HL-60/S4 treated with retinoic acid at 250 ng/mL for 4 days and 3 days (cell line): ENCODE measurements around the gene CCDC116.

Source experiments
- in situ Hi-C: fragments of 300-500 bp; cut with MboI; formaldehyde crosslinking; loops from 2 replicates; pipeline ENCODE4 v1.7.0; 2022; ENCODE audit warnings: low sequenced_read_pairs

CCDC116 gene

DNA sequence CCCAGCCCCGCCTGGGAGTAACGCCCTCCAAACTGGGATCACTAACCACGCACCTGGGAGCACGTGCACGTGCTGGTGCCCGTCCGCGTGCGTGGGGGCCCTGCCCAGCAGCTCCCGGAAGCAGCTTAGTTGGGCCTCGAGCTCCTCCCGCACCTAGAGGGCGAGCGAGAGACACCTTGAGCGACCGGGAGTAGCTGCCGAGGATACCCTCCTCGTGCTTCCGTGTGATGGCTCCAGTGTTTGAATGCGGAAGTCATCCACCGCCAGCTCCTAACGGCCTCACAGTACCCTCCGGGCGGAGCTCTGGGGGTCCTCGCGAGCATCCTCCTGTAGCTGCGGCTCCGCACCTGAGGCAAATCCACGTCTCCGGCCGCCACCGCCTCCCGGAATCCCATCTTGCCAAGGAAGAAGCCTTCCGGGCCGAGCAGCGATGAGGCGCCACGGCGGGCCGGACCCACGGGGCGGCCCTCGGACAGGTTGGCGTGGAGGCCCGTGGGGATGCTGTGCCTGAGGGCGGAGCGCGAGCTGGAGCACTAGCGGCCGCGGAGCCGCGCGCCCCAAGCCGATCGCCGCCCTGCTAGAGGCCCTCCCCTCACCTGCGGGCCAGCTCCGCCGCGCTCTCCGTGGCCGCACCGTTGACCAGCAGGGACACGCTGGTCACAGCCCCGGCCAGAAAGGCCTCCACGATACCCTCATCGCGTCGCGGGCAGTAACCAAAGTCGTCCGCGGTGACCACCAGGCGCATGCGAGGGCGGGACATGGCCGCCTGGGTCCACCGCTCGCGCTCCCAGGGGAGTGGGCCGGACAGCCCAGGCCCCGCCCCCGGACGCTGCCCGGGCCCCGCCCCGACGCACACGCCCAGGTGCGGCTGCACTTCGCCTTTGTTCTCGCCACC lies 3.1 kb upstream of the CCDC116 start, which contains the start of gene YDJC:
YDJC (minus strand) TSS at position 768 of the 895 bp plus-strand sequence; CDS start at position 760, 8 bp downstream.
- in situ Hi-C loops, result loop anchor here (25.0 kb wide), 1 partner anchor 642 kb away; the partner anchor contains the start of gene LZTR1

DNA sequence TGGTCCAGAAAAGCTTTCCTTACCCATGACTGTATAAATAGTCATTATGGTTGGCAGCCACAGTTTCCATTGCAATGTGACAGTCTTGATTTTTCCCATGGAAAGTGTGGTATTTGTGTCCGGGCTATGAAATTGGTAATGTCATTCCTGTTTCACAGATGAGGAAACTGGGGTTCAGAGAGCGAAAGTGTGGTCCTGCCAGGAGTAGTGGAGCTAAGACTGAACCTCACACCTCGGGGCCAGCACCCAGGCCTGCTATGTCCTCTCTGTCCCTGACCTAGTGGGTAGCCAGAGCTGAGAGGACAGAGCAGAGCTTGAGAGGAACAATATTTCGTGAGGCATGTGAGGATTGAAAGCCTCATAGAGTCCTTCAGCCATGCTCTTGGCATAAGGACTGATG lies 1.5 kb upstream of the CCDC116 start:
- in situ Hi-C loops, result loop anchor here (25.0 kb wide), 1 partner anchor 644 kb away; the partner anchor contains the start of gene LZTR1

GRCh38 chr22:21632931-21633330 lies 371 bp downstream of the CCDC116 start:
- in situ Hi-C loops, result loop anchor here (25.0 kb wide), 1 partner anchor 646 kb away; the partner anchor contains the start of gene LZTR1

- in situ Hi-C loops, result loop anchor here (25.0 kb wide), 1 partner anchor 646 kb away; the partner anchor contains the start of gene LZTR1
Observed at GRCh38 chr22:21633481-21633880, 921 bp downstream of the CCDC116 start.

DNA sequence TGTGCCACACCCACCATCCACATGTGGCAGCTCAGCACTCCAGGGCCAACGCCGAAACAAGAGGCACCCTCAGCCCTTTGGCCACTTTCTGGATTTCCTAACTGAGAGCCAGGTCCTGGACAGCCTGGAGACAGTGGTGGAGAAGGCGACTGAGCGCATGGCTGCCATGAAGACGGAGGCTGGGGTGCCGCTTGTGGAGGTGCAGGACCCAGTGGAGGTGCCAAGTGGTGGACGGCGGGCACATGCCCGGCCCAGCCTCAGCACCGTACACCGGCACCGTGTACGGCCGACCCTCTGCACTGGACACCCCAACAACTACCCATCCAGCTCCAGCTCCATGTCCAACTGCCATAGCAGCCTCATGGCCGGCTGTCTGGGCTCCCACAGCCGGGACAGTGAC lies 1.5 kb downstream of the CCDC116 start:
- in situ Hi-C loops, result loop anchor here (25.0 kb wide), 1 partner anchor 647 kb away; the partner anchor contains the start of gene LZTR1

- in situ Hi-C loops, result loop anchor here (25.0 kb wide), 1 partner anchor 648 kb away; the partner anchor contains the start of gene LZTR1
Observed at GRCh38 chr22:21634844-21635243, 2.3 kb downstream of the CCDC116 start.

- in situ Hi-C loops, result loop anchor here (25.0 kb wide), 1 partner anchor 649 kb away; the partner anchor contains the start of gene LZTR1
Observed at GRCh38 chr22:21635771-21636510, 3.4 kb downstream of the CCDC116 start.

- in situ Hi-C loops, result loop anchor here (25.0 kb wide), 1 partner anchor 649 kb away; the partner anchor contains the start of gene LZTR1
Observed at GRCh38 chr22:21636629-21637218, 4.2 kb downstream of the CCDC116 start.

DNA sequence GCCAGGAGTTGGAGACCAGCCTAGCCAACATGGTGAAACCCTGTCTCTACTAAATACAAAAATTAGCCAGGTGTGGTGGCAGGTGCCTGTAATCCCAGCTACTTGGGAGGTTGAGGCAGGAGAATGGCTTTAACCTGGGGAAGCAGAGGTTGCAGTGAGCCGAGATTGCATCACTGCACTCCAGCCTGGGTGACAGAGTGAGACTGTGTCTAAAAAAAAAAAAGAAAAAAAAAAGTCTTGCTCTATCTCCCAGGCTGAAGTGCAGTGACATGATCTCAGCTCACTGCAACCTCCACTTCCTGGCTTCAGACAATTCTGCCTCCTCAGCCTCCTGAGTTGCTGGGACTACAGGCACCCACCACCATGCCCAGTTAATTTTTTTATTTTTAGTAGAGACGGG lies 4.9 kb downstream of the CCDC116 start:
- in situ Hi-C loops, result loop anchor here (25.0 kb wide), 1 partner anchor 650 kb away; the partner anchor contains the start of gene LZTR1

DNA sequence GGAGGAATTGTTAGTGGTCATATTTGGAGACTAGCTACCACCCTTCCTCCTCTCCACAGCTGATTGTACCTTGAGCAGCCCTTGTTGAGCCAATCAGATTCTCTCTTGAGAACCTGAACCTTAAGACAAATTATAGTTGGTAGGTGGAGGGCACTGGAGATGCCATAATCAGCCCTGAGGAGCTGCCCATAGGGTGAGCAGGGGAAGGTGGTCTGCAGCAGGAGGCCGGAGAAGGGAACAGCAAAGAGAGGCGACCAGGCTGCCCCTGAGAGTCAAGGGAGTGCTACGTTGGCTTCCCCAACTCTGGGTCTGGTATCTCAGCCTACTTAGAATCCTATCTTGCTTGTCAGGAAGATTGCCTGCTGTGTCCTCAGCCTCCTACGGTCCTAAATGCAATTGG lies 6.8 kb downstream of the CCDC116 start:
- in situ Hi-C loops, result loop anchor here (25.0 kb wide), 1 partner anchor 652 kb away; the partner anchor contains the start of gene LZTR1

- in situ Hi-C loops, result loop anchor here (25.0 kb wide), 1 partner anchor 654 kb away; the partner anchor contains the start of gene LZTR1
Observed at GRCh38 chr22:21640810-21641209, 8.2 kb downstream of the CCDC116 start.

DNA sequence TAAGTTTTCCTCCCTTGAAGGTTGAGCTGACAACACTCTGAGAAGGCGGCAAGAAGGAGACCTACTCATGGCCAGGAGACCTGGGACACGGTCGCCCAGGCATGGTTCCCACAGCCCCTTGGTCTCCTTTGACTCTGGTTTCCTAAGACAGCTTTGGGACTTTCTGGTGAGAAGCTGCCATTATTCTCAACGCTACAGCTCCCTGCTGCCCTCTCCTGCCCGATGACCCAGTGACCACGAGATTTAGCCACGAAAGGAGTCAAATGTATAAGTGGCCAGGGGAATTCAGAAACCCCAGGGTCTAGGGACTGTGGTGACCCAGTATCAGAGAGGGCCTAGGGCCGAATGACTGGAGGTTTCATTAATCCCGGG lies 8.8 kb downstream of the CCDC116 start:
- in situ Hi-C loops, result loop anchor here (25.0 kb wide), 1 partner anchor 654 kb away; the partner anchor contains the start of gene LZTR1

GRCh38 chr22:21641789-21642583 lies 9.4 kb downstream of the CCDC116 start, which contains the start of gene SDF2L1:
Gene SDF2L1, plus strand, starts transcription at chr22:21642302. Its CDS starts 35 bp downstream, at chr22:21642337.
- in situ Hi-C loops, result loop anchor here (25.0 kb wide), 1 partner anchor 655 kb away; the partner anchor contains the start of gene LZTR1

DNA sequence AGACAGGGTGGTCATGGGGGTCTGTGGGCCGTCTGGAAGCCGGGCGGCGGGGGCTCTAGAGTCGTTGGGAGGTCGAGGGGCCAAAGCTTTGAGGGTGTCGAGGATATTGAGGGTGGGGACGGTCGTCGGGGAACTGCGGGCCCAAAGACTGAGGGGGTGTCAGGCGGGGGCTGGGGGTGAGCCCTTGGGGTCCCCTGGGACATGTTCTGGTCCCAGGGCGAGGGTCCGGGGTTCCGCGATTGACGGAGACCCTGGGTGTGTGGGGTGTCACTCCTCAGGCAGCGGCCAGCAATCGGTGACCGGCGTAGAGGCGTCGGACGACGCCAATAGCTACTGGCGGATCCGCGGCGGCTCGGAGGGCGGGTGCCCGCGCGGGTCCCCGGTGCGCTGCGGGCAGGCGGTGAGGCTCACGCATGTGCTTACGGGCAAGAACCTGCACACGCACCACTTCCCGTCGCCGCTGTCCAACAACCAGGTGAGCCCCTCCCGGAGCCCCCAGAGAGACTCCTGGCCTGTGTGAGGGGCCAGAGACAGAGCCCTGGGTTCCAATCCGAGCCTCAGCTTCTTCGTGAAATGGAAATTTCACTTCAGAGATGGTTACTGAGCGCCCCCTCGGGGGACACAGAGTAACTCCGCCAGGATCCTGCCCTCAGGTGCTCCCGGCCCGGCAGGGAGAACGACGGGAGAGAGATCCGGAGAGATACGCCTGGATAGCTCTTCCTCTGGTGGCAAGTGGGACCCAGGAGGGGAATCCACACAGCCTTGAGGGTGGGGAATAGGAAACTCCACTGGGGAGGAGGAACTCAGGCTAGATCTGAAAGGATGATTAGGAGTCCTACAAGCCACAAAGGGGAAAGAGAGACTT lies 10.3 kb downstream of the CCDC116 start:
- in situ Hi-C loops, result loop anchor here (25.0 kb wide), 1 partner anchor 656 kb away; the partner anchor contains the start of gene LZTR1

DNA sequence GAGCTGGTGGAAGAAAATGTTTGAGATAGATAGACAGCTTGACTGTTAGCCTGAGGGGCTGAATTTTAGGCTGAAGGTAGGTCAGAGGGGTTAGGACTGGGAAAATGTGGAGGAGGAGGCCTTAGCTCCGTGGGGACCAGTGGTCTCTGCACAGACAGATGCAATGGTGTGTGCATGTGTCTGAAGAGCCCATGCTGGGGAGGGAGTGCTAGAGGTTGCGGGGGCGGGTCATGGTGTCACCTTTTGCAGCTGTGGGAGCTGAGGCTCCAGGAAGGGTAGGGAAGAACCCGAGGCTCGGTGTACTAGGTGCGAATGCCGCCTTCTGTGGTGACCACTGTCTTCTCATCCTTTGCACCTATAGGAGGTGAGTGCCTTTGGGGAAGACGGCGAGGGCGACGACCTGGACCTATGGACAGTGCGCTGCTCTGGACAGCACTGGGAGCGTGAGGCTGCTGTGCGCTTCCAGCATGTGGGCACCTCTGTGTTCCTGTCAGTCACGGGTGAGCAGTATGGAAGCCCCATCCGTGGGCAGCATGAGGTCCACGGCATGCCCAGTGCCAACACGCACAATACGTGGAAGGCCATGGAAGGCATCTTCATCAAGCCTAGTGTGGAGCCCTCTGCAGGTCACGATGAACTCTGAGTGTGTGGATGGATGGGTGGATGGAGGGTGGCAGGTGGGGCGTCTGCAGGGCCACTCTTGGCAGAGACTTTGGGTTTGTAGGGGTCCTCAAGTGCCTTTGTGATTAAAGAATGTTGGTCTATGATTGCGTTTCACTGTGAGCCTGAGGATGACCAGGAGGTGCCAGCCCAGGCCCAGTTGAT lies 11.2 kb downstream of the CCDC116 start:
- in situ Hi-C loops, result loop anchor here (25.0 kb wide), 1 partner anchor 656 kb away; the partner anchor contains the start of gene LZTR1

DNA sequence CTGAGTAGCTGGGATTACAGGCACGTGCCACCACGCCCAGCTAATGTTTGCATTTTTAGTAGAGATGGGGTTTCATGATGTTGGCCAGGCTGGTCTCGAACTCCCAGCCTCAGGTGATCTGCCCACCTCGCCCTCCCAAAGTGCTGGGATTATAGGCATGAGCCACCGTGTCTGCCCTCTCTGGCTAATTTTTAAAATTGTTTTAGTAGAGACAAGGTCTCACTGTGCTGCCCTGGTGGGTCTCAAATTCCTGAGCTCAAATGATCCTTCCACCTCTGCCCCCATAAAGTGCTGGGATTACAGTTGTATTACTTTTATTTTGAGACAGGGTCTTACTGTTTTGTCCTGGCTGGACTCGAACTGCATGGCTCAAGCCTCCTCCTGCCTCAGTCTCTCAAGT lies 13.0 kb downstream of the CCDC116 start:
- in situ Hi-C loops, result loop anchor here (25.0 kb wide), 1 partner anchor 658 kb away; the partner anchor contains the start of gene LZTR1
